Esophagus muscularis mucosa (tissue), 3 donors: ENCODE measurements around the gene RBM20.

Experiments
- CTCF ChIP-seq, 3 experiments: fragments of 200-600 bp in 2 of 3; fragments of 450-650 bp in 1 of 3; sonication (generic) in 2 of 3; IDR thresholded peaks; one replicate each; pipeline ENCODE4 v1.5.1; 2017 to 2019; ENCODE audit warnings: antibody characterized with exemption in 3 of 3, mild to moderate bottlenecking in 2 of 3, moderate library complexity in 1 of 3
- POLR2A ChIP-seq: fragments of 450-650 bp; IDR thresholded peaks from one replicate; pipeline ENCODE4 v1.6.1; 2017; ENCODE audit warnings: antibody characterized with exemption, moderate library complexity, mild to moderate bottlenecking, low read depth

GRCh38 chr10:110682348-110682747 is 38.2 kb downstream of the RBM20 start:
- no peak for TF ChIP-seq POLR2A
- no peak for TF ChIP-seq CTCF (IDR thresholded peaks at IDR 0.05)
